ENCODE data around the gene PRRC2A. TPM values are rescaled to one million over a fixed set of nuclear protein-coding genes. Genes with fewer than 3 reads are reported as not detected.

Gene PRRC2A
- total RNA-seq, 2 experiments from 2014 or later, result 156 to 355 TPM

DNA sequence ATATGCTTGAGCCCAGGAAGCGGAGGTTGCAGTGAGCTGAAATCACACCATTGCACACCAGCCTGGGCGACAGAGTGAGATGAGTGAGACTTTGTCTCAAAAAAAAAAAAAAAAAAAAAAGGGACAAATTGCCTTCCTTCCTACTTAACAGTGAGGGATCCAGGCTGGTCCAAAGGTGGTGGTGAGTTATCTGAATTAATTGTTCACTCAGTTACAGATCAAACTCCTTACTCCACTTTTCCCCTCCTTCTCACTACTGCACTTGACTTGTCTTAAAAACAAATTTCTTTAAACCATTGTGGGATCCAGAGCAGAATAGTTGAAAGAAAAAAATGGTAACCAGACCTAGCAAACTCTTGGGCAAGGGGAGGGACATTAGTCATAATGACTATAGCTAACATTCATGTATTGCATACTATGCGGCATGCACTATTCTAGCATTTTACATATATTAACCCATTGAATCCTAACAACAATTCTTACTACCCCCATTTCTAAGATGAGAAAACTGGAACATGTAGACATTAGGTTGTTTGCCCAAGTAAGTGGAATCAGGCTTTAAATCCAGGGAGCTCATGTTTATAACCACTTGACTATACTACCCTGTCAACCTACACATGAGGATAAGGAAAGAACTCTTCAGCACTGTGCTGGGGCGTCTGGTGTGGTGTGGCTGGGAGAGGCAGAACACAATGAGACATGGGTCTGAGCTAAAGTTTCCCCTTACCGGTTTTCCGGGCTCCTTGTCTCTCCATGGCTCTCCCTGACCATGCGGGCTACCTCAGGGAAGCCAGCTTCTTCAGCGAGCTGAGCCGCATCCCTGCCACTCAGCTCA, 42.8 kb downstream of the PRRC2A start:
- H4K20me1 ChIP-seq (ENCODE audit: insufficient read depth, low read length), result 0 out of 2 replicates have a peak, but pooled peaks cover 3% of the 10 kb centered on the region
- peaks cover 52% of the 10 kb centered on the region for H3K36me3 ChIP-seq (ENCODE audit: insufficient read depth, low read length)
- H3K9me3 ChIP-seq (ENCODE audit: low read length), result no peaks in the 10 kb centered on the region
- ChIA-PET CTCF (ENCODE audit: unreplicated experiment) (no interaction called here), POLR2A (interaction anchor here (0.6 to 2.0 kb wide), 11 partner anchors 10 to 261 kb away, joined by 3 to 10 read pairs (median 4); partner anchors contain the start of gene HSPA1B)
- BruUV-seq (replicated peaks), result no TSS peak
- H2AFZ ChIP-seq (ENCODE audit: low read length), result no peak overlapping the region
- H3K79me2 ChIP-seq (ENCODE audit: insufficient read depth, low read depth, low read length), result peaks cover 57% of the 10 kb centered on the region
- no peak for DNase-seq (ENCODE audit: low spot score)
- TF ChIP-seq, protein P1, sequence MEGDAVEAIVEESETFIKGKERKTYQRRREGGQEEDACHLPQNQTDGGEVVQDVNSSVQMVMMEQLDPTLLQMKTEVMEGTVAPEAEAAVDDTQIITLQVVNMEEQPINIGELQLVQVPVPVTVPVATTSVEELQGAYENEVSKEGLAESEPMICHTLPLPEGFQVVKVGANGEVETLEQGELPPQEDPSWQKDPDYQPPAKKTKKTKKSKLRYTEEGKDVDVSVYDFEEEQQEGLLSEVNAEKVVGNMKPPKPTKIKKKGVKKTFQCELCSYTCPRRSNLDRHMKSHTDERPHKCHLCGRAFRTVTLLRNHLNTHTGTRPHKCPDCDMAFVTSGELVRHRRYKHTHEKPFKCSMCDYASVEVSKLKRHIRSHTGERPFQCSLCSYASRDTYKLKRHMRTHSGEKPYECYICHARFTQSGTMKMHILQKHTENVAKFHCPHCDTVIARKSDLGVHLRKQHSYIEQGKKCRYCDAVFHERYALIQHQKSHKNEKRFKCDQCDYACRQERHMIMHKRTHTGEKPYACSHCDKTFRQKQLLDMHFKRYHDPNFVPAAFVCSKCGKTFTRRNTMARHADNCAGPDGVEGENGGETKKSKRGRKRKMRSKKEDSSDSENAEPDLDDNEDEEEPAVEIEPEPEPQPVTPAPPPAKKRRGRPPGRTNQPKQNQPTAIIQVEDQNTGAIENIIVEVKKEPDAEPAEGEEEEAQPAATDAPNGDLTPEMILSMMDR (conservative IDR thresholded peaks at IDR 0.05; ENCODE audit: low read length), result no peak
- TF ChIP-seq EZH2phosphoT487 (IDR thresholded peaks at IDR 0.05; ENCODE audit: borderline replicate concordance, low read depth, low read length), result no peak
- H3K27ac ChIP-seq (ENCODE audit: low read depth, low read length, poor library complexity, severe bottlenecking), result peak overlapping the region; percentile 90
- intact Hi-C loops (cut with micrococcal nuclease; ENCODE audit: unreplicated experiment), result no loop called here
- peaks cover 61% of the 10 kb centered on the region for H3K4me1 ChIP-seq (ENCODE audit: insufficient read depth, low read length, poor library complexity, severe bottlenecking)
- H3K9me2 ChIP-seq (ENCODE audit: insufficient read depth, low read length), result no peaks in the 10 kb centered on the region
- H3K4me3 ChIP-seq (ENCODE audit: low read depth, low read length, poor library complexity, severe bottlenecking), result peak overlapping the region; percentile 99
- peak overlapping the region; percentile 97 for H3K4me2 ChIP-seq (ENCODE audit: low read length)

DNA sequence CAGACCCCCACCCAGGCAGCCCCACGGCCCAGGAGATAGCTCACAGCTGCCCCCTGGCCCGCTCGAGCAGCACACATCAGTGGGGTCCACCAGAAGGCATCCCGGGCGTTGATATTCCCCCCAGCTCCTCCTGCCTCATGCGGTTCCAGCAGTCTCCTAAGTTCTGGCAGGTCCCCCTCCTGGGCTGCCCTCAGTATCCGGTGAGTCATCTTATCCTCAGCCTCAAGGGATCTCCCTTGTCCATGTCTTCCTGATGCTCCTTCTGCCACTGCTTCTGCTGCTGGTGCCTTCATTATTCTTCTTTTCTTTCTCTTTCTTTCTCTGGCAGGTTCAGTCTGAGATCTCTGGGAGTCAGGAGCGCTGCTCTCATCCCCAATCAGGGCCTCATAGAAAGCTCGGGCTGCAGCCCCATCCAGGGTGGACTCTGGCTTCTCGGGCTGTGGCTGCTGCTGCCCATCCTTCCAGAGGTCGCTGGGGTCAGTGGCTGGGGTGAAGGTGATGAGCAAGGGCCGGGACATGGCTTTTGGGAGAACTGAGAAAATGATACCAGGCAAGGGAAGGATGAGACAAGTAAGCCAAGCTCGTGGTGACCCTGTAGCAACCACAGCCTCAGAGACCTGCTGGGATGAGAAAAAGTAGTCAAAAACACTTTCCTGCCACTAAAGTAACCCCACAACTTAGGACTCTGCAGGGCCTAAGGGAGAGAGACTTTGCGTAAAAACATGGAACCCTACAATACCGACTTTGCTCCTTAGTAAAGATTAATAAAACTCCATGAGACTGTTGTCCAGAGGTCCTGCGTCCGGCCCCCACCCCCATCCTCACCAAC, 43.7 kb downstream of the PRRC2A start:
- Histone ChIP-seq H2AFZ (ENCODE audit: low read length) (peak overlapping the region; percentile 2; the same call in 1 of the 2 replicates), H3K4me1 (ENCODE audit: insufficient read depth, low read length, poor library complexity, severe bottlenecking) (peaks cover 53% of the 10 kb centered on the region), H3K4me3 (ENCODE audit: low read depth, low read length, poor library complexity, severe bottlenecking) (peak overlapping the region; percentile 99), H3K36me3 (ENCODE audit: insufficient read depth, low read length) (peaks cover 60% of the 10 kb centered on the region), H3K79me2 (ENCODE audit: insufficient read depth, low read depth, low read length) (peaks cover 62% of the 10 kb centered on the region), H3K9me3 (ENCODE audit: low read length) (no peaks in the 10 kb centered on the region), H3K27ac (ENCODE audit: low read depth, low read length, poor library complexity, severe bottlenecking) (peak overlapping the region; percentile 90), H3K9me2 (ENCODE audit: insufficient read depth, low read length) (no peaks in the 10 kb centered on the region), H3K4me2 (ENCODE audit: low read length) (peak overlapping the region; percentile 97), H4K20me1 (ENCODE audit: insufficient read depth, low read length) (0 out of 2 replicates have a peak, but pooled peaks cover 3% of the 10 kb centered on the region)
- ChIA-PET CTCF (ENCODE audit: unreplicated experiment) (interaction anchor here (0.7 kb wide), 1 partner anchor 238 kb away, joined by 3 read pairs; no protein-coding TSS in a partner anchor), POLR2A (interaction anchor here (0.6 to 2.0 kb wide), 12 partner anchors 9 to 294 kb away, joined by 3 to 10 read pairs (median 4); partner anchors contain the start of genes APOM, HSPA1B, LSM2 and NEU1)
- intact Hi-C loops (cut with micrococcal nuclease; ENCODE audit: unreplicated experiment), result loop anchor here (2.0 kb wide), 1 partner anchor 171 kb away; no protein-coding TSS in a partner anchor
- BruUV-seq (replicated peaks), result TSS peak; percentile 81
- peak; percentile 19 for DNase-seq (ENCODE audit: low spot score)
- TF ChIP-seq EZH2phosphoT487 (IDR thresholded peaks at IDR 0.05; ENCODE audit: borderline replicate concordance, low read depth, low read length), result no peak
- TF ChIP-seq, protein P1 (conservative IDR thresholded peaks at IDR 0.05; ENCODE audit: low read length), result peak; percentile 53

Measured in OCI-LY7 (cell line).